Loucy (cell line): Measurements from ENCODE around the gene LDB3.

Experiments
- EZH2phosphoT487 ChIP-seq: fragments of 200-600 bp; IDR thresholded peaks from 2 replicates; pipeline ENCODE4 v1.6.1; 2018; ENCODE audit warnings: antibody characterized with exemption, mild to moderate bottlenecking, moderate library complexity, borderline replicate concordance
- TF ChIP-seq, protein P1 (sequence below): fragments of 200-600 bp; sonication (generic); conservative IDR thresholded peaks from 2 replicates; pipeline ENCODE4 v1.5.1; 2014; ENCODE audit warnings: mild to moderate bottlenecking, antibody characterized with exemption, low read length

DNA sequence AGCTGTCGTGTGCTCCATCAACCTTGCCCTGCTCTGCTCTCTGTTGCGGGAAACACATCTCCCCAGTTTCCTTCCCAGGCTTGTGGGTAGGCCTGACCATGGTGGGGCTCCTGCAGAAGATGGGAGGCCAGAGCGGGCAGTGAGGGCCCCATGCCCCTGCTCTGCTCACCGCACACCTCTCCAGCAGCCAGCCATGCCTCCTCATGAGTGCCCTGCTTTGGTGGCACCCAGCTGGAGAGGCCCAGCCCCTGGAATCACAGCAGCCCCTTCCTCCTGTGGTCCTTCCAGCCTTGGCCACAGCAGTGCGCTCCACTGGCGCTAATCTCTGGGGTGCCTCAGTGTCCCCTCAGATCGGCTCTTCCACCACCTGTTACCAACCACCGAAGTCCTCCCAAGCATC lies 18.2 kb upstream of the LDB3 start:
- TF ChIP-seq, protein P1, sequence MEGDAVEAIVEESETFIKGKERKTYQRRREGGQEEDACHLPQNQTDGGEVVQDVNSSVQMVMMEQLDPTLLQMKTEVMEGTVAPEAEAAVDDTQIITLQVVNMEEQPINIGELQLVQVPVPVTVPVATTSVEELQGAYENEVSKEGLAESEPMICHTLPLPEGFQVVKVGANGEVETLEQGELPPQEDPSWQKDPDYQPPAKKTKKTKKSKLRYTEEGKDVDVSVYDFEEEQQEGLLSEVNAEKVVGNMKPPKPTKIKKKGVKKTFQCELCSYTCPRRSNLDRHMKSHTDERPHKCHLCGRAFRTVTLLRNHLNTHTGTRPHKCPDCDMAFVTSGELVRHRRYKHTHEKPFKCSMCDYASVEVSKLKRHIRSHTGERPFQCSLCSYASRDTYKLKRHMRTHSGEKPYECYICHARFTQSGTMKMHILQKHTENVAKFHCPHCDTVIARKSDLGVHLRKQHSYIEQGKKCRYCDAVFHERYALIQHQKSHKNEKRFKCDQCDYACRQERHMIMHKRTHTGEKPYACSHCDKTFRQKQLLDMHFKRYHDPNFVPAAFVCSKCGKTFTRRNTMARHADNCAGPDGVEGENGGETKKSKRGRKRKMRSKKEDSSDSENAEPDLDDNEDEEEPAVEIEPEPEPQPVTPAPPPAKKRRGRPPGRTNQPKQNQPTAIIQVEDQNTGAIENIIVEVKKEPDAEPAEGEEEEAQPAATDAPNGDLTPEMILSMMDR, result no peak
- no peak for TF ChIP-seq EZH2phosphoT487
